HCT116 (cell line): ENCODE results near the gene KIAA0930. TPM values are rescaled to one million over a fixed set of nuclear protein-coding genes. Genes with fewer than 3 reads are reported as not detected.
A peak's percentile ranks its signal among the peaks of the same experiment; 100 is the strongest.

Experiments used
- ATAC-seq: fragments of 200-7000 bp; cut with Tn5 transposase; 2 replicates; pipeline ENCODE4 v1.9.1; 2020; ENCODE audit warnings: mild to moderate bottlenecking, moderate library complexity
- BruUV-seq: library from RNA; stranded (reverse); fragments of 400-500 nt; replicated peaks from 2 replicates; lab custom pipeline; 2021; lab: Mats Ljungman, UMichigan
- CTCF ChIA-PET: fragments of 300-600 bp; sonication (Branson Sonifier 250); formaldehyde crosslinking; loops from one replicate; lab custom pipeline; 2021; ENCODE audit warnings: antibody characterized with exemption; lab: Charles Lee
- POLR2A ChIA-PET: fragments of 300-600, 350-600 bp; sonication (Branson Sonifier 250); formaldehyde crosslinking; loops from one replicate; lab custom pipeline; 2021; ENCODE audit warnings: antibody characterized with exemption; lab: Charles Lee
- RAD21 ChIA-PET, 2 experiments: fragments of 300-600 bp; sonication (Branson Sonifier 250); formaldehyde crosslinking; loops; one replicate each; lab custom pipeline; 2023; ENCODE audit warnings: low total read pairs in 2 of 2; ENCODE audit not compliant: uncharacterized antibody in 2 of 2, unreplicated experiment in 2 of 2, low non-redundant PET in 1 of 2; lab: Charles Lee
- DNase-seq: peaks from one replicate; pipeline ENCODE4 v3.0.0-alpha.2; 2010; ENCODE audit warnings: low read depth, low spot score
- H2AFZ ChIP-seq: fragments of 200-600 bp; shearing (Covaris generic), sonication (generic); 2 replicates; pipeline ENCODE4 v1.6.1; 2017; ENCODE audit warnings: low read depth, mixed run types, mixed read lengths, antibody characterized with exemption, low read length; ENCODE audit not compliant: poor library complexity, severe bottlenecking
- H3K27ac ChIP-seq: 2 replicates; pipeline ENCODE4 v1.5.1; 2012; ENCODE audit warnings: low read depth, low read length
- H3K27me3 ChIP-seq: fragments of 200-600 bp; sonication (generic); 2 replicates; pipeline ENCODE4 v1.6.1; 2016; ENCODE audit warnings: mixed run types, low read length, mixed read lengths; ENCODE audit not compliant: insufficient read depth
- H3K36me3 ChIP-seq, 2 experiments: fragments of 200-500 bp in 1 of 2; fragments of 200-600 bp in 1 of 2; sonication (Bioruptor generic) in 1 of 2; sonication (generic) in 1 of 2; 2 replicates each; pipeline versions ENCODE4 v1.5.1 to v1.6.1; 2014 to 2016; ENCODE audit warnings: low read length in 2 of 2, inconsistent platforms in 1 of 2, mixed read lengths in 1 of 2, mixed run types in 1 of 2; ENCODE audit not compliant: insufficient read depth in 2 of 2, control insufficient read depth in 1 of 2
- H3K4me1 ChIP-seq, 2 experiments: fragments of 200-600 bp in 1 of 2; sonication (generic) in 1 of 2; 2 replicates each; pipeline versions ENCODE4 v1.5.1 to v1.6.1; 2012 to 2017; ENCODE audit warnings: low read length in 2 of 2, inconsistent platforms in 1 of 2, mild to moderate bottlenecking in 1 of 2, mixed read lengths in 1 of 2, mixed run types in 1 of 2, moderate library complexity in 1 of 2; ENCODE audit not compliant: insufficient read depth in 2 of 2, control insufficient read depth in 1 of 2
- H3K4me2 ChIP-seq: fragments of 200-600 bp; sonication (generic); 2 replicates; pipeline ENCODE4 v1.6.1; 2017; ENCODE audit warnings: mixed run types, low read length, mixed read lengths
- H3K4me3 ChIP-seq, 2 experiments: fragments of 200-600 bp in 1 of 2; sonication (generic) in 1 of 2; replicated peaks in 1 of 2; 2 replicates each; pipeline ENCODE4 v1.5.1; 2011 to 2016; ENCODE audit warnings: low read length in 2 of 2, control low read depth in 1 of 2, low read depth in 1 of 2, mild to moderate bottlenecking in 1 of 2, mixed read lengths in 1 of 2, mixed run types in 1 of 2
- H3K79me2 ChIP-seq: fragments of 200-600 bp; sonication (generic); 2 replicates; pipeline ENCODE4 v1.6.1; 2017; ENCODE audit warnings: mild to moderate bottlenecking, mixed run types, low read length, moderate library complexity, mixed read lengths; ENCODE audit not compliant: insufficient read depth
- H3K9ac ChIP-seq: fragments of 200-600 bp; sonication (generic); 2 replicates; pipeline ENCODE4 v1.6.1; 2016; ENCODE audit warnings: low read length, mixed read lengths
- H3K9me2 ChIP-seq: fragments of 200-600 bp; sonication (generic), shearing (Covaris generic); 2 replicates; pipeline ENCODE4 v1.6.1; 2017; ENCODE audit warnings: mixed run types, mild to moderate bottlenecking, moderate library complexity; ENCODE audit not compliant: insufficient read depth
- H3K9me3 ChIP-seq, 2 experiments: fragments of 200-500 bp in 1 of 2; fragments of 200-600 bp in 1 of 2; sonication (Bioruptor generic) in 1 of 2; sonication (generic) in 1 of 2; 2 replicates each; pipeline ENCODE4 v1.6.1; 2014 to 2017; ENCODE audit warnings: low read length in 2 of 2, mixed read lengths in 2 of 2, inconsistent platforms in 1 of 2, low read depth in 1 of 2, mild to moderate bottlenecking in 1 of 2, mixed run types in 1 of 2, moderate library complexity in 1 of 2; ENCODE audit not compliant: control insufficient read depth in 1 of 2, insufficient read depth in 1 of 2
- H4K20me1 ChIP-seq: fragments of 200-600 bp; sonication (generic), shearing (Covaris generic); 2 replicates; pipeline ENCODE4 v1.6.1; 2017; ENCODE audit warnings: mixed run types, mild to moderate bottlenecking, moderate library complexity; ENCODE audit not compliant: insufficient read depth
- ATF3 ChIP-seq: IDR thresholded peaks from 2 replicates; pipeline ENCODE4 v1.6.1; 2012
- CTCF ChIP-seq, 3 experiments: fragments of 200-600 bp in 1 of 3; sonication (generic) in 1 of 3; IDR thresholded peaks in 2 of 3; conservative IDR thresholded peaks in 1 of 3; 2 replicates each; pipeline ENCODE4 v1.5.1; 2012 to 2017; ENCODE audit warnings: low read depth in 2 of 3, low read length in 2 of 3, antibody characterized with exemption in 1 of 3, borderline replicate concordance in 1 of 3, control low read depth in 1 of 3, mild to moderate bottlenecking in 1 of 3, mixed read lengths in 1 of 3, mixed run types in 1 of 3, moderate library complexity in 1 of 3; ENCODE audit not compliant: insufficient read depth in 1 of 3
- EZH2 ChIP-seq: fragments of 200-600 bp; sonication (generic); IDR thresholded peaks from 2 replicates; pipeline ENCODE4 v1.6.1; 2017; ENCODE audit warnings: antibody characterized with exemption, mixed run types
- FOSL1 ChIP-seq: IDR thresholded peaks from 2 replicates; pipeline ENCODE4 v1.6.1; 2012; ENCODE audit warnings: low read depth
- POLR2A ChIP-seq: IDR thresholded peaks from 2 replicates; pipeline ENCODE4 v1.7.0; 2011; ENCODE audit warnings: borderline replicate concordance; ENCODE audit not compliant: insufficient read depth, insufficient read length; ENCODE audit errors: extremely low read depth
- POLR2AphosphoS5 ChIP-seq: IDR thresholded peaks from 2 replicates; pipeline ENCODE4 v1.6.1; 2011; ENCODE audit warnings: mild to moderate bottlenecking, low read depth, low read length, moderate library complexity
- RAD21 ChIP-seq: IDR thresholded peaks from 2 replicates; pipeline ENCODE4 v1.6.1; 2012; ENCODE audit warnings: low read depth, mild to moderate bottlenecking
- SIN3A ChIP-seq: IDR thresholded peaks from 2 replicates; pipeline ENCODE4 v1.6.1; 2012; ENCODE audit warnings: low read depth
- SP1 ChIP-seq: IDR thresholded peaks from 2 replicates; pipeline ENCODE4 v1.6.1; 2012; ENCODE audit warnings: low read depth
- SRF ChIP-seq: IDR thresholded peaks from 2 replicates; pipeline ENCODE4 v1.6.1; 2012; ENCODE audit warnings: low read depth
- TCF7L2 ChIP-seq: IDR thresholded peaks from 2 replicates; pipeline ENCODE4 v1.7.0; 2011; ENCODE audit warnings: borderline replicate concordance, inconsistent platforms; ENCODE audit not compliant: insufficient read depth, insufficient read length; ENCODE audit errors: extremely low read depth
- ZBTB33 ChIP-seq: IDR thresholded peaks from 2 replicates; pipeline ENCODE4 v1.6.1; 2011; ENCODE audit warnings: mild to moderate bottlenecking, low read length, moderate library complexity; ENCODE audit not compliant: insufficient replicate concordance; ENCODE audit errors: extremely low read depth
- ZFX ChIP-seq: fragments of 450-650 bp; IDR thresholded peaks from 2 replicates; pipeline ENCODE4 v1.6.1; 2017
- intact Hi-C: fragments of 100-400 bp; cut with micrococcal nuclease; formaldehyde crosslinking; loops from 2 replicates; pipeline ENCODE4 v1.10.0; 2022
- total RNA-seq: library from RNA; stranded (reverse); gene quantifications from one replicate; pipeline ENCODE4 v1.2.1, GENCODE V29; 2021; ENCODE audit not compliant: unreplicated experiment

Gene KIAA0930
- total RNA-seq, 1 experiment from 2014 or later: 60.9 TPM

- H3K9me3 ChIP-seq: no peaks in the 10 kb centered on the region
- TF ChIP-seq FOSL1 (no peak), ATF3 (no peak), EZH2 (no peak), ZFX (no peak), RAD21 (no peak), SP1 (no peak)
- TF ChIP-seq, all 23 proteins: peak for 0
- H3K9ac ChIP-seq: peak overlapping the region; percentile 73
- POLR2A ChIA-PET: no interaction called here
- H3K4me2 ChIP-seq: peak overlapping the region; percentile 95
- peaks cover 33% of the 10 kb centered on the region for H3K79me2 ChIP-seq
- no peaks in the 10 kb centered on the region for H3K9me2 ChIP-seq
- peak overlapping the region; percentile 60; the same call in 1 of the 2 replicates for H3K27ac ChIP-seq
- BruUV-seq: no TSS peak
- H4K20me1 ChIP-seq: no peaks in the 10 kb centered on the region
- H3K4me1 ChIP-seq: peaks cover 16 to 37% of the 10 kb centered on the region in 2 experiments
- CTCF ChIA-PET: no interaction called here
- H3K36me3 ChIP-seq: no peaks in the 10 kb centered on the region; a peak in 2 of 4 replicates
- peak overlapping the region; percentile 75 to 89 for H3K4me3 ChIP-seq
- RAD21 ChIA-PET: no interaction called here
- DNase-seq (no peak), ATAC-seq (no peak)
- H2AFZ ChIP-seq: no peak overlapping the region
- H3K27me3 ChIP-seq: no peaks in the 10 kb centered on the region
- intact Hi-C loops: no loop called here
Measured at GRCh38 chr22:45239681-45240051, 1.0 kb downstream of the KIAA0930 start.

- Histone ChIP-seq H3K4me3 (peak overlapping the region; percentile 75 to 89), H3K27me3 (no peaks in the 10 kb centered on the region), H3K4me2 (peak overlapping the region; percentile 95), H3K36me3 (no peaks in the 10 kb centered on the region; a peak in 2 of 4 replicates), H2AFZ (no peak overlapping the region), H3K9ac (peak overlapping the region; percentile 73; the same call in 1 of the 2 replicates), H3K9me2 (no peaks in the 10 kb centered on the region)
- intact Hi-C loops: no loop called here
- ATAC-seq: no peak
- RAD21 ChIA-PET: no interaction called here
- no peak for DNase-seq
- TSS peak; percentile 46 for BruUV-seq
- TF ChIP-seq TCF7L2 (no peak), POLR2AphosphoS5 (no peak), SRF (no peak), ZBTB33 (no peak), CTCF (IDR thresholded peaks at IDR 0.05 in 2 of 3, conservative IDR thresholded peaks at IDR 0.05 in 1 of 3; ENCODE audit: borderline replicate concordance in 1 of 3, insufficient read depth in 1 of 3, low read depth in 2 of 3, low read length in 2 of 3) (no peak), FOSL1 (no peak), POLR2A (no peak), EZH2 (no peak), SIN3A (no peak)
- TF ChIP-seq, all 23 proteins: peak for 0
- Histone ChIP-seq H3K79me2 (peaks cover 33% of the 10 kb centered on the region), H4K20me1 (no peaks in the 10 kb centered on the region), H3K27ac (no peak overlapping the region; the same call in 1 of the 2 replicates), H3K4me1 (peaks cover 12 to 32% of the 10 kb centered on the region in 2 experiments), H3K9me3 (no peaks in the 10 kb centered on the region)
- ChIA-PET POLR2A (no interaction called here), CTCF (no interaction called here)
Measured at GRCh38 chr22:45238957-45239680, 1.6 kb downstream of the KIAA0930 start.
